ENCODE data around the gene GINS2. TPM values are rescaled to one million over a fixed set of nuclear protein-coding genes. Genes with fewer than 3 reads are reported as not detected.

GINS2 gene
- polyA plus RNA-seq, 1 of the 3 experiments (the other 2 are of a cell fraction): 9.0 TPM

DNA sequence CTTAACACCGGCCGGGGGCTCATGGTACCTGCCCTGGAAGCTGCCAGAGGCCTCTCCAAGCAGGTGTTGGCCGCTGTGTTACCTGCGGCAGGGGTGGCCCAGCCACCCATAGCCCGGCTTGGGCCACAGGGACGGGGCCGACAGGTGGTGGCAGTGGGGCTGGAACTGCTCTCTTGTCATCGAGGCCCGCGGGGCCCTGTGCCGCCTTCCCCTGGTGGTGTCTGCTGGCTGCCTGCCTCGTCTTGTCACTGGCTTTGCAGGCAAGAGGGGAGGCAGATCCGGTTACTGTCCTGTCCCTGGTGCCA, 48.5 kb downstream of the GINS2 start:
- no peaks in the 10 kb centered on the region for H3K9me2 ChIP-seq
- no peak overlapping the region for H2AFZ ChIP-seq (ENCODE audit: low read depth)
- H4K20me1 ChIP-seq (ENCODE audit: insufficient read depth): peaks cover 98% of the 10 kb centered on the region
- H3F3A ChIP-seq (replicated peaks; ENCODE audit: insufficient read depth): no peaks in the 10 kb centered on the region
- TF ChIP-seq, protein P1, sequence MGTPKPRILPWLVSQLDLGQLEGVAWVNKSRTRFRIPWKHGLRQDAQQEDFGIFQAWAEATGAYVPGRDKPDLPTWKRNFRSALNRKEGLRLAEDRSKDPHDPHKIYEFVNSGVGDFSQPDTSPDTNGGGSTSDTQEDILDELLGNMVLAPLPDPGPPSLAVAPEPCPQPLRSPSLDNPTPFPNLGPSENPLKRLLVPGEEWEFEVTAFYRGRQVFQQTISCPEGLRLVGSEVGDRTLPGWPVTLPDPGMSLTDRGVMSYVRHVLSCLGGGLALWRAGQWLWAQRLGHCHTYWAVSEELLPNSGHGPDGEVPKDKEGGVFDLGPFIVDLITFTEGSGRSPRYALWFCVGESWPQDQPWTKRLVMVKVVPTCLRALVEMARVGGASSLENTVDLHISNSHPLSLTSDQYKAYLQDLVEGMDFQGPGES (IDR thresholded peaks at IDR 0.05; ENCODE audit: low read depth, low read length): no peak
- TF ChIP-seq EZH2phosphoT487 (IDR thresholded peaks at IDR 0.05; ENCODE audit: borderline replicate concordance, low read depth) (no peak), RCOR1 (IDR thresholded peaks at IDR 0.05; ENCODE audit: low read length) (no peak), RXRA (IDR thresholded peaks at IDR 0.05; ENCODE audit: borderline replicate concordance, low read depth) (no peak), MXI1 (IDR thresholded peaks at IDR 0.05; ENCODE audit: low read depth, low read length) (no peak), RFX5 (IDR thresholded peaks at IDR 0.05; ENCODE audit: low read length) (no peak), SMC3 (IDR thresholded peaks at IDR 0.05; ENCODE audit: low read depth, low read length) (no peak), GABPA (IDR thresholded peaks at IDR 0.05; ENCODE audit: low read depth) (no peak), RAD21 (IDR thresholded peaks at IDR 0.05; ENCODE audit: low read length) (no peak), NRF1 (IDR thresholded peaks at IDR 0.05; ENCODE audit: low read depth, low read length) (no peak), SIN3A (IDR thresholded peaks at IDR 0.05; ENCODE audit: borderline replicate concordance, low read depth, low read length) (no peak), JUND (IDR thresholded peaks at IDR 0.05) (no peak), REST (IDR thresholded peaks at IDR 0.05; ENCODE audit: low read depth, low read length) (no peak), USF1 (IDR thresholded peaks at IDR 0.05; ENCODE audit: borderline replicate concordance, low read depth) (no peak)
- TF ChIP-seq, protein P2, sequence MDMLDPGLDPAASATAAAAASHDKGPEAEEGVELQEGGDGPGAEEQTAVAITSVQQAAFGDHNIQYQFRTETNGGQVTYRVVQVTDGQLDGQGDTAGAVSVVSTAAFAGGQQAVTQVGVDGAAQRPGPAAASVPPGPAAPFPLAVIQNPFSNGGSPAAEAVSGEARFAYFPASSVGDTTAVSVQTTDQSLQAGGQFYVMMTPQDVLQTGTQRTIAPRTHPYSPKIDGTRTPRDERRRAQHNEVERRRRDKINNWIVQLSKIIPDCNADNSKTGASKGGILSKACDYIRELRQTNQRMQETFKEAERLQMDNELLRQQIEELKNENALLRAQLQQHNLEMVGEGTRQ (IDR thresholded peaks at IDR 0.05; ENCODE audit: borderline replicate concordance, low read depth, low read length): no peak
- TF ChIP-seq, protein P3, sequence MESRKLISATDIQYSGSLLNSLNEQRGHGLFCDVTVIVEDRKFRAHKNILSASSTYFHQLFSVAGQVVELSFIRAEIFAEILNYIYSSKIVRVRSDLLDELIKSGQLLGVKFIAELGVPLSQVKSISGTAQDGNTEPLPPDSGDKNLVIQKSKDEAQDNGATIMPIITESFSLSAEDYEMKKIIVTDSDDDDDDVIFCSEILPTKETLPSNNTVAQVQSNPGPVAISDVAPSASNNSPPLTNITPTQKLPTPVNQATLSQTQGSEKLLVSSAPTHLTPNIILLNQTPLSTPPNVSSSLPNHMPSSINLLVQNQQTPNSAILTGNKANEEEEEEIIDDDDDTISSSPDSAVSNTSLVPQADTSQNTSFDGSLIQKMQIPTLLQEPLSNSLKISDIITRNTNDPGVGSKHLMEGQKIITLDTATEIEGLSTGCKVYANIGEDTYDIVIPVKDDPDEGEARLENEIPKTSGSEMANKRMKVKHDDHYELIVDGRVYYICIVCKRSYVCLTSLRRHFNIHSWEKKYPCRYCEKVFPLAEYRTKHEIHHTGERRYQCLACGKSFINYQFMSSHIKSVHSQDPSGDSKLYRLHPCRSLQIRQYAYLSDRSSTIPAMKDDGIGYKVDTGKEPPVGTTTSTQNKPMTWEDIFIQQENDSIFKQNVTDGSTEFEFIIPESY (IDR thresholded peaks at IDR 0.05; ENCODE audit: borderline replicate concordance, low read depth): no peak
- no peaks in the 10 kb centered on the region for H3K27me3 ChIP-seq (ENCODE audit: insufficient read depth)
- H3K79me2 ChIP-seq (ENCODE audit: insufficient read depth): peaks cover 18% of the 10 kb centered on the region; the same call in 1 of the 2 replicates
- peak overlapping the region in 1 of 2 experiments; percentile 54; a peak in 1 of 4 replicates for H3K27ac ChIP-seq (ENCODE audit: low read depth in 2 of 2, low read length in 1 of 2)
- no peak for DNase-seq
- ChIA-PET CTCF (interaction anchor here (1.1 to 3.2 kb wide), 4 partner anchors 24 to 319 kb away, joined by 3 to 21 read pairs (median 6); no protein-coding TSS in a partner anchor), POLR2A (interaction anchor here (1.6 kb wide), 1 partner anchor 10 kb away, joined by 5 read pairs; no protein-coding TSS in a partner anchor)
- H3K9ac ChIP-seq: no peak overlapping the region
- H3K4me3 ChIP-seq (ENCODE audit: low read depth in 2 of 2, low read length in 1 of 2): no peak overlapping the region
- H3K9me3 ChIP-seq: no peaks in the 10 kb centered on the region
- H3K4me1 ChIP-seq (ENCODE audit: control insufficient read depth in 1 of 2, insufficient read depth in 2 of 2, low read depth in 1 of 2, low read length in 1 of 2): peaks cover 0 to 74% of the 10 kb centered on the region in 2 experiments; a peak in 1 of 4 replicates
- peaks cover 0 to 37% of the 10 kb centered on the region in 2 experiments for H3K36me3 ChIP-seq (replicated peaks in 1 of 2; ENCODE audit: control insufficient read depth in 1 of 2, insufficient read depth in 2 of 2, low read length in 1 of 2)
- WGBS (ENCODE audit: low lambda C conversion rate): 91% methylated on average over 6 of the region's 13 CpGs
- H3K4me2 ChIP-seq: no peak overlapping the region
